H1 (cell line): ENCODE data around the gene CAPG. TPM values are rescaled to one million over a fixed set of nuclear protein-coding genes. Genes with fewer than 3 reads are reported as not detected.

Experiments
- CTCF ChIA-PET: fragments of 300-600 bp; sonication (Branson Sonifier 250); formaldehyde crosslinking; loops from one replicate; lab custom pipeline; 2021; ENCODE audit not compliant: partially characterized antibody; lab: Charles Lee
- POLR2A ChIA-PET: fragments of 300-600 bp; sonication (Branson Sonifier 250); formaldehyde crosslinking; loops from one replicate; lab custom pipeline; 2021; ENCODE audit warnings: inconsistent platforms; ENCODE audit not compliant: partially characterized antibody; lab: Charles Lee
- DNase-seq, 2 experiments: peaks; one replicate each; pipeline versions ENCODE4 v3.0.0 to v3.0.0-alpha.2; 2010 to 2022; ENCODE audit warnings: low spot score in 2 of 2, low read depth in 1 of 2, mixed read lengths in 1 of 2
- FAIRE-seq: peaks from 2 replicates; lab custom pipeline; 2011; peaks lifted over from hg19 to GRCh38; lab: Jason Lieb, UNC
- H2AFZ ChIP-seq: 2 replicates; pipeline ENCODE4 v1.8.1; 2012; ENCODE audit warnings: low read length, inconsistent platforms
- H2AK5ac ChIP-seq: 2 replicates; pipeline ENCODE4 v1.6.1; 2013; ENCODE audit warnings: low read depth, low read length
- H2BK120ac ChIP-seq: replicated peaks from 2 replicates; pipeline ENCODE3; 2013; ENCODE audit warnings: low read depth, low read length, inconsistent platforms
- H2BK12ac ChIP-seq: 2 replicates; pipeline ENCODE4 v1.6.1; 2013; ENCODE audit warnings: low read depth, low read length
- H2BK15ac ChIP-seq: 2 replicates; pipeline ENCODE4 v1.6.1; 2013; ENCODE audit warnings: low read length
- H2BK20ac ChIP-seq: 2 replicates; pipeline ENCODE4 v1.6.1; 2013; ENCODE audit warnings: low read length
- H2BK5ac ChIP-seq: 2 replicates; pipeline ENCODE4 v1.6.1; 2013; ENCODE audit warnings: low read depth, low read length
- H3K14ac ChIP-seq: 2 replicates; pipeline ENCODE4 v1.6.1; 2013; ENCODE audit warnings: inconsistent platforms; ENCODE audit not compliant: insufficient read length
- H3K18ac ChIP-seq: 2 replicates; pipeline ENCODE4 v1.6.1; 2013; ENCODE audit warnings: low read length; ENCODE audit errors: extremely low read depth
- H3K23ac ChIP-seq: 2 replicates; pipeline ENCODE4 v1.6.1; 2013; ENCODE audit warnings: inconsistent platforms; ENCODE audit not compliant: insufficient read length
- H3K23me2 ChIP-seq: 2 replicates; pipeline ENCODE4 v1.6.1; 2013; ENCODE audit warnings: low read depth, low read length
- H3K27ac ChIP-seq: 2 replicates; pipeline ENCODE4 v1.6.1; 2011; ENCODE audit warnings: low read depth, low read length, inconsistent platforms
- H3K27me3 ChIP-seq, 4 experiments: replicated peaks in 1 of 4; 1 replicate in 1 of 4; 2 replicates in 3 of 4; pipeline versions ENCODE4 v1.6.1 to v1.8.1; 2011 to 2013; ENCODE audit warnings: low read length in 3 of 4, mild to moderate bottlenecking in 3 of 4, inconsistent platforms in 2 of 4, mixed read lengths in 2 of 4, moderate library complexity in 1 of 4; ENCODE audit not compliant: control insufficient read depth in 3 of 4, insufficient read depth in 3 of 4; ENCODE audit errors: extremely low read depth in 1 of 4
- H3K36me3 ChIP-seq, 4 experiments: 2 replicates each; pipeline versions ENCODE4 v1.6.1 to v1.8.1; 2011 to 2013; ENCODE audit warnings: mild to moderate bottlenecking in 4 of 4, low read length in 3 of 4, moderate library complexity in 2 of 4, control low read depth in 1 of 4, inconsistent platforms in 1 of 4; ENCODE audit not compliant: insufficient read depth in 4 of 4, control insufficient read depth in 2 of 4
- H3K4ac ChIP-seq: replicated peaks from 2 replicates; pipeline ENCODE3; 2013; ENCODE audit warnings: low read length, low read depth, mixed read lengths, inconsistent platforms; ENCODE audit not compliant: insufficient read length
- H3K4me1 ChIP-seq, 4 experiments: replicated peaks in 1 of 4; 1 replicate in 1 of 4; 2 replicates in 3 of 4; pipeline versions ENCODE4 v1.6.1 to v1.8.1; 2011 to 2013; ENCODE audit warnings: low read length in 3 of 4, inconsistent platforms in 2 of 4, mixed read lengths in 1 of 4; ENCODE audit not compliant: insufficient read depth in 4 of 4, control insufficient read depth in 3 of 4
- H3K4me2 ChIP-seq, 2 experiments: 2 replicates each; pipeline versions ENCODE4 v1.6.1 to v1.8.1; 2011 to 2013; ENCODE audit warnings: low read depth in 2 of 2, low read length in 2 of 2, control low read depth in 1 of 2, inconsistent platforms in 1 of 2, mild to moderate bottlenecking in 1 of 2; ENCODE audit not compliant: insufficient read depth in 1 of 2
- H3K4me3 ChIP-seq, 4 experiments: fragments of 200-600, 300-600 bp in 1 of 4; sonication (generic), shearing (Covaris generic), sonication (Bioruptor Twin) in 1 of 4; 2 replicates each; pipeline versions ENCODE4 v1.5.1 to v1.8.1; 2011 to 2016; ENCODE audit warnings: low read length in 4 of 4, low read depth in 3 of 4, control low read depth in 2 of 4, inconsistent platforms in 2 of 4, mild to moderate bottlenecking in 2 of 4, mixed read lengths in 1 of 4, moderate library complexity in 1 of 4; ENCODE audit not compliant: insufficient read depth in 2 of 4; ENCODE audit errors: extremely low read depth in 1 of 4
- H3K56ac ChIP-seq: replicated peaks from 2 replicates; pipeline ENCODE3; 2013; ENCODE audit warnings: low read depth, mild to moderate bottlenecking, mixed read lengths, low read length, inconsistent platforms; ENCODE audit not compliant: insufficient read length
- H3K79me1 ChIP-seq: 2 replicates; pipeline ENCODE4 v1.6.1; 2013; ENCODE audit warnings: low read depth, low read length, control low read depth
- H3K79me2 ChIP-seq, 2 experiments: 2 replicates each; pipeline versions ENCODE4 v1.6.1 to v1.8.1; 2012 to 2013; ENCODE audit warnings: low read length in 2 of 2, mild to moderate bottlenecking in 2 of 2, inconsistent platforms in 1 of 2; ENCODE audit not compliant: insufficient read depth in 2 of 2, control insufficient read depth in 1 of 2
- H3K9ac ChIP-seq, 4 experiments: replicated peaks in 1 of 4; 1 replicate in 1 of 4; 2 replicates in 3 of 4; pipeline versions ENCODE4 v1.6.1 to v1.8.1; 2011 to 2013; ENCODE audit warnings: low read depth in 3 of 4, low read length in 3 of 4, control low read depth in 2 of 4, mild to moderate bottlenecking in 2 of 4, moderate library complexity in 2 of 4, inconsistent platforms in 1 of 4; ENCODE audit errors: extremely low read depth in 1 of 4
- H3K9me3 ChIP-seq, 2 experiments: 2 replicates each; pipeline versions ENCODE4 v1.6.1 to v1.8.1; 2012 to 2013; ENCODE audit warnings: mild to moderate bottlenecking in 2 of 2, moderate library complexity in 2 of 2, control low read depth in 1 of 2, inconsistent platforms in 1 of 2, low read depth in 1 of 2, low read length in 1 of 2, mixed read lengths in 1 of 2; ENCODE audit not compliant: insufficient read depth in 2 of 2
- H4K20me1 ChIP-seq, 2 experiments: replicated peaks in 1 of 2; 2 replicates each; pipeline versions ENCODE3 to v1.8.1; 2011 to 2013; ENCODE audit warnings: inconsistent platforms in 2 of 2, low read length in 2 of 2, mild to moderate bottlenecking in 1 of 2; ENCODE audit not compliant: insufficient read depth in 2 of 2, control insufficient read depth in 1 of 2
- H4K5ac ChIP-seq: 2 replicates; pipeline ENCODE4 v1.6.1; 2013; ENCODE audit warnings: low read length, low read depth, mixed read lengths, inconsistent platforms; ENCODE audit not compliant: insufficient read length
- H4K8ac ChIP-seq: 2 replicates; pipeline ENCODE4 v1.8.0; 2013; ENCODE audit warnings: mild to moderate bottlenecking, moderate library complexity, low read length, inconsistent platforms; ENCODE audit not compliant: insufficient read depth; ENCODE audit errors: extremely low read depth
- H4K91ac ChIP-seq: replicated peaks from 2 replicates; pipeline ENCODE3; 2013; ENCODE audit warnings: low read length, mixed read lengths, inconsistent platforms; ENCODE audit not compliant: insufficient read length
- EZH2 ChIP-seq: fragments of 200-600 bp; sonication (generic); IDR thresholded peaks from 2 replicates; pipeline ENCODE4 v1.7.1; 2012; ENCODE audit warnings: low read depth, mild to moderate bottlenecking, moderate library complexity, low read length, inconsistent platforms; ENCODE audit not compliant: severe bottlenecking
- GABPA ChIP-seq: IDR thresholded peaks from 2 replicates; pipeline ENCODE4 v1.6.1; 2011; ENCODE audit warnings: mild to moderate bottlenecking, low read length, moderate library complexity, borderline replicate concordance; ENCODE audit not compliant: insufficient read depth
- NANOG ChIP-seq: IDR thresholded peaks from 2 replicates; pipeline ENCODE4 v1.6.1; 2011; ENCODE audit warnings: low read length, low read depth, mild to moderate bottlenecking, inconsistent platforms; ENCODE audit not compliant: insufficient read depth, poor library complexity, severe bottlenecking
- PHF8 ChIP-seq: fragments of 200-600 bp; sonication (generic); conservative IDR thresholded peaks from 2 replicates; pipeline ENCODE4 v1.7.1; 2012; ENCODE audit warnings: low read depth, mild to moderate bottlenecking, inconsistent platforms, low read length, moderate library complexity
- RNF2 ChIP-seq: fragments of 200-900, 300-1000 bp; sonication (generic); IDR thresholded peaks from 2 replicates; pipeline ENCODE4 v1.7.1; 2016; ENCODE audit warnings: borderline replicate concordance, low read depth, mild to moderate bottlenecking, antibody characterized with exemption, low read length; ENCODE audit not compliant: poor library complexity, severe bottlenecking; ENCODE audit errors: missing control alignments
- RXRA ChIP-seq: IDR thresholded peaks from 2 replicates; pipeline ENCODE4 v1.6.1; 2011; ENCODE audit warnings: low read depth, mild to moderate bottlenecking, low read length, moderate library complexity; ENCODE audit not compliant: insufficient read depth
- SIN3A ChIP-seq, 2 experiments: IDR thresholded peaks in 1 of 2; conservative IDR thresholded peaks in 1 of 2; 2 replicates each; pipeline ENCODE4 v1.6.1; 2011 to 2012; ENCODE audit warnings: low read length in 2 of 2, improper control_type of control experiment in 1 of 2, low read depth in 1 of 2, mild to moderate bottlenecking in 1 of 2
- SP1 ChIP-seq: IDR thresholded peaks from 2 replicates; pipeline ENCODE4 v1.6.1; 2011; ENCODE audit warnings: low read depth, low read length
- SUZ12 ChIP-seq: fragments of 200-600 bp; sonication (generic); IDR thresholded peaks from 2 replicates; pipeline ENCODE4 v1.6.1; 2012; ENCODE audit warnings: mild to moderate bottlenecking, inconsistent platforms, low read length, moderate library complexity, mixed read lengths
- TAF7 ChIP-seq: optimal IDR thresholded peaks from 2 replicates; pipeline ENCODE3; 2011; ENCODE audit warnings: low read depth, mild to moderate bottlenecking, inconsistent platforms, low read length, moderate library complexity, borderline replicate concordance
- TBP ChIP-seq: IDR thresholded peaks from 2 replicates; pipeline ENCODE4 v1.6.1; 2011; ENCODE audit warnings: low read depth, low read length, improper control_type of control experiment
- TCF12 ChIP-seq: IDR thresholded peaks from 2 replicates; pipeline ENCODE4 v1.6.1; 2011; ENCODE audit warnings: low read depth, mild to moderate bottlenecking, low read length
- ZNF274 ChIP-seq: IDR thresholded peaks from 2 replicates; pipeline ENCODE4 v1.7.0; 2012; ENCODE audit warnings: low read length, borderline replicate concordance; ENCODE audit errors: extremely low read depth
- WGBS, 2 experiments: shearing (Covaris generic) in 1 of 2; methylation state at CpG; one replicate each; pipeline versions ENCODE4 v1.1.6 to v1.1.7; 2013 to 2015; ENCODE audit warnings: low lambda C conversion rate in 2 of 2, mixed read lengths in 2 of 2, inconsistent platforms in 1 of 2, low coverage in 1 of 2, missing lambda C conversion rate in 1 of 2; ENCODE audit not compliant: insufficient replicate concordance in 2 of 2, insufficient coverage in 1 of 2, insufficient read length in 1 of 2; ENCODE audit errors: extremely low coverage in 1 of 2, missing lambda C conversion rate in 1 of 2; 5-methylcytosine and 5-hydroxymethylcytosine counted together
- polyA plus RNA-seq, 7 experiments: library from polyadenylated mRNA; depleted of rRNA in 3 of 7; stranded (reverse) in 5 of 7; unstranded in 2 of 7; fragments of >200 nt in 5 of 7; fragments of 200-250 nt in 2 of 7; gene quantifications; 1 replicate in 5 of 7; 2 replicates in 1 of 7; 4 replicates in 1 of 7; pipeline versions ENCODE4 v1.2.1 to v1.2.3, GENCODE V29; 2011 to 2013; ENCODE audit warnings: missing spikeins in 2 of 7, mixed read lengths in 2 of 7
- total RNA-seq: library from RNA; stranded (reverse); fragmentation: NEBNext Ultra II Directional; extraction: Animal tissue kit (Norgen Biotek cat#: 25700); gene quantifications from 2 replicates; pipeline ENCODE4 v1.2.1, GENCODE V29; 2021

Gene CAPG
- total and polyA plus RNA-seq, 2 of the 8 experiments (the other 6 are each of a cell fraction or from before 2014, with no cell fraction given): 80.5 to 89.0 TPM

DNA sequence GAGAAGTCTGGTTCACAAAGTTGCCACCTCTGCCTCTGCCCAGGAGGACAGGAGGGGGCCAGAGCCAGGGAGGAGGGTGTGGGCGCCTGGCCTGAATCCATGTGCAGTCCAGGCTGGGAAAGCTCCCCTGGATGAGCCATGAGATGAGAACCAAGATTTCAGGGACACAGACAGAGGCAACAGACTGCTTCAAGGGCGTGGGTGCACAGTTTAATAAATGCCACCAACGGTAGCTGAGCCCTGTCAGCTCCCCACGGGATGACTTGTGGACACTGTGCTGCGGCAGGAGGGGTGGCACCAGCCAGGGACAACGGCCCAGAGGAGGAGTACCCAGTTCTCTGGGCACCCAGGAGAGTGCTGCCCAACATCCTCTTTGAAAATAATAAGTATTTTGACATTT lies 15.2 kb downstream of the CAPG start:
- no peak for FAIRE-seq
- no peak overlapping the region for H3K27ac ChIP-seq
- H3K79me2 ChIP-seq: no peaks in the 10 kb centered on the region
- no peak overlapping the region for H3K9ac ChIP-seq
- no peaks in the 10 kb centered on the region for H3K9me3 ChIP-seq
- no peak overlapping the region for H3K14ac ChIP-seq
- no peak overlapping the region for H2BK12ac ChIP-seq
- no peak overlapping the region for H2BK15ac ChIP-seq
- H2AFZ ChIP-seq: no peak overlapping the region
- no peak overlapping the region for H2AK5ac ChIP-seq
- H4K20me1 ChIP-seq: no peaks in the 10 kb centered on the region
- no peak overlapping the region for H4K91ac ChIP-seq
- H3K4me1 ChIP-seq: peaks cover 0 to 6% (median 3%) of the 10 kb centered on the region in 4 experiments; a peak in 4 of 7 replicates
- H3K4me2 ChIP-seq: no peak overlapping the region
- H2BK5ac ChIP-seq: 0 out of 2 replicates have a peak overlapping the region, but pooled peaks have one; percentile 35
- no peak overlapping the region for H4K5ac ChIP-seq
- H2BK120ac ChIP-seq: no peak overlapping the region
- no peak overlapping the region for H4K8ac ChIP-seq
- no peaks in the 10 kb centered on the region for H3K27me3 ChIP-seq
- no peak overlapping the region for H3K18ac ChIP-seq
- no peak overlapping the region for H3K23ac ChIP-seq
- H3K79me1 ChIP-seq: no peaks in the 10 kb centered on the region
- peaks cover 0 to 3% (median 0%) of the 10 kb centered on the region in 4 experiments; a peak in 2 of 8 replicates for H3K36me3 ChIP-seq
- no peaks in the 10 kb centered on the region for H3K23me2 ChIP-seq
- CTCF ChIA-PET: interaction anchor here (7.8 to 7.9 kb wide), 2 partner anchors 11 to 27 kb away, joined by 58 to 59 read pairs; partner anchors contain the start of gene SH2D6
- H3K4ac ChIP-seq: no peak overlapping the region
- no peak overlapping the region for H3K56ac ChIP-seq
- 79% methylated on average over 6 of the region's 6 CpGs; no CpG with 5 or more reads in 1 of the 2 experiments for WGBS, 2 experiments
- no peak overlapping the region for H2BK20ac ChIP-seq
- POLR2A ChIA-PET: interaction anchor here (1.1 to 25.0 kb wide), 3 partner anchors 19 to 150 kb away, joined by 3 to 396 read pairs (median 3); partner anchors contain the start of genes ELMOD3, MAT2A and RETSAT
- no peak for DNase-seq
- H3K4me3 ChIP-seq: no peak overlapping the region
- TF ChIP-seq ZNF274: no peak
- TF ChIP-seq TAF7: no peak
- no peak for TF ChIP-seq EZH2
- TF ChIP-seq TCF12: no peak
- no peak for TF ChIP-seq GABPA
- TF ChIP-seq PHF8: no peak
- TF ChIP-seq NANOG: no peak
- no peak for TF ChIP-seq RNF2
- no peak for TF ChIP-seq RXRA
- no peak for TF ChIP-seq SIN3A (conservative IDR thresholded peaks at IDR 0.05 in 1 of 2, IDR thresholded peaks at IDR 0.05 in 1 of 2; ENCODE audit: low read depth in 1 of 2, low read length in 2 of 2)
- no peak for TF ChIP-seq SUZ12
- TF ChIP-seq SP1: no peak
- TF ChIP-seq TBP: no peak
